ENCODE measurements around the gene TFF1.

The TFF1 gene

GRCh38 chr21:42397746-42398394 is 31.5 kb upstream of the TFF1 start:
- peak in 1 of 6 experiments; percentile 23 for DNase-seq

GRCh38 chr21:42396799-42397745 is 30.7 kb upstream of the TFF1 start:
- no peak for DNase-seq

- no peak for DNase-seq
Measured at GRCh38 chr21:42395905-42396651, 29.7 kb upstream of the TFF1 start, which contains the start of gene TMPRSS3. TSS of gene TMPRSS3 (minus strand) at chr21:42396052. CDS start at chr21:42395417, 635 bp downstream.

- no peak for DNase-seq
Measured at GRCh38 chr21:42395302-42395701, 29.0 kb upstream of the TFF1 start.

- DNase-seq = no peak
Measured at GRCh38 chr21:42393443-42393950, 27.2 kb upstream of the TFF1 start.

GRCh38 chr21:42392731-42393442 is 26.6 kb upstream of the TFF1 start:
- peak in 4 of 6 experiments; percentile 10 to 51 (median 44) for DNase-seq

- DNase-seq = no peak
Measured at GRCh38 chr21:42391297-42391696, 25.0 kb upstream of the TFF1 start.

GRCh38 chr21:42390696-42391095 is 24.4 kb upstream of the TFF1 start:
- DNase-seq = no peak

- no peak for DNase-seq
Measured at GRCh38 chr21:42390193-42390592, 23.9 kb upstream of the TFF1 start.

- DNase-seq = no peak
Measured at GRCh38 chr21:42389449-42389835, 23.1 kb upstream of the TFF1 start.

- no peak for DNase-seq
Measured at GRCh38 chr21:42388740-42389448, 22.6 kb upstream of the TFF1 start.

GRCh38 chr21:42387843-42388340 is 21.6 kb upstream of the TFF1 start:
- DNase-seq = no peak

- DNase-seq = no peak
Measured at GRCh38 chr21:42387164-42387563, 20.8 kb upstream of the TFF1 start.

- DNase-seq = no peak
Measured at GRCh38 chr21:42386034-42386591, 19.8 kb upstream of the TFF1 start.

GRCh38 chr21:42385619-42386018 is 19.3 kb upstream of the TFF1 start:
- DNase-seq = no peak

- DNase-seq = no peak
Measured at GRCh38 chr21:42384989-42385388, 18.7 kb upstream of the TFF1 start.

GRCh38 chr21:42384156-42384945 is 18.0 kb upstream of the TFF1 start:
- DNase-seq = no peak

GRCh38 chr21:42383331-42383730 is 17.0 kb upstream of the TFF1 start:
- DNase-seq = no peak

GRCh38 chr21:42382915-42383314 is 16.6 kb upstream of the TFF1 start:
- no peak for DNase-seq

- peak in 3 of 6 experiments; percentile 9 to 22 (median 15) for DNase-seq
Measured at GRCh38 chr21:42381347-42381984, 15.1 kb upstream of the TFF1 start.

All from stimulated activated naive CD4-positive, alpha-beta T cell (primary cell).